Measurements from ENCODE around the gene TENM3. TPM values are rescaled to one million over a fixed set of nuclear protein-coding genes. Genes with fewer than 3 reads are reported as not detected.
A peak's percentile ranks its signal among the peaks of the same experiment; 100 is the strongest.

Gene TENM3
- total and polyA plus RNA-seq, 12 donors, result 2.6 to 54.4 (median 42.8) TPM

- Histone ChIP-seq H3K36me3 (replicated peaks in 1 of 2) (no peaks in the 10 kb centered on the region), H3K27me3 (no peaks in the 10 kb centered on the region), H3K4me1 (replicated peaks in 1 of 2) (no peaks in the 10 kb centered on the region), H3K27ac (no peak overlapping the region), H3K9me3 (replicated peaks in 1 of 3) (no peaks in the 10 kb centered on the region), H3K4me3 (no peak overlapping the region)
- DNase-seq, result no peak
- intact Hi-C loops (cut with DNase I), result no loop called here
- WGBS, 4 donors, result 63 to 77% (median 73%) methylated on average over 5 of the region's 5 CpGs
- TF ChIP-seq POLR2A (IDR thresholded peaks at IDR 0.05) (no peak), CTCF (IDR thresholded peaks at IDR 0.05) (no peak)
Observed at GRCh38 chr4:182776376-182777105, 533.3 kb downstream of the TENM3 start.

- Histone ChIP-seq H3K4me1 (replicated peaks in 1 of 2) (no peaks in the 10 kb centered on the region), H3K27me3 (no peaks in the 10 kb centered on the region), H3K36me3 (replicated peaks in 1 of 2) (no peaks in the 10 kb centered on the region), H3K9me3 (replicated peaks in 1 of 3) (no peaks in the 10 kb centered on the region), H3K27ac (no peak overlapping the region), H3K4me3 (no peak overlapping the region)
- intact Hi-C loops (cut with DNase I), result no loop called here
- TF ChIP-seq CTCF (IDR thresholded peaks at IDR 0.05), result no peak
- no peak for TF ChIP-seq POLR2A (IDR thresholded peaks at IDR 0.05)
- DNase-seq, result no peak
- WGBS, 4 donors, result 92 to 94% (median 92%) methylated on average over 10 of the region's 10 CpGs
Observed at GRCh38 chr4:182778222-182778982, 535.2 kb downstream of the TENM3 start.

GRCh38 chr4:182786991-182787390 lies 543.8 kb downstream of the TENM3 start:
- Histone ChIP-seq H3K4me3 (no peak overlapping the region), H3K27me3 (no peaks in the 10 kb centered on the region), H3K36me3 (replicated peaks in 1 of 2) (no peaks in the 10 kb centered on the region), H3K27ac (no peak overlapping the region), H3K4me1 (replicated peaks in 1 of 2) (no peaks in the 10 kb centered on the region), H3K9me3 (replicated peaks in 1 of 3) (no peaks in the 10 kb centered on the region)
- TF ChIP-seq POLR2A (IDR thresholded peaks at IDR 0.05) (no peak), CTCF (IDR thresholded peaks at IDR 0.05) (no peak)
- WGBS, 4 donors, result 88 to 90% (median 89%) methylated on average over 6 of the region's 6 CpGs
- intact Hi-C loops (cut with DNase I), result no loop called here
- no peak for DNase-seq

- WGBS, 4 donors, result 58 to 76% (median 70%) methylated on average over 7 of the region's 7 CpGs
- H3K4me3 ChIP-seq, result no peak overlapping the region
- no peak for TF ChIP-seq CTCF (IDR thresholded peaks at IDR 0.05)
- TF ChIP-seq POLR2A (IDR thresholded peaks at IDR 0.05), result no peak
- no peak overlapping the region for H3K27ac ChIP-seq
- no peaks in the 10 kb centered on the region for H3K27me3 ChIP-seq
- DNase-seq, result peak in 1 of 7 donors; percentile 63
- intact Hi-C loops (cut with DNase I), result no loop called here
- no peaks in the 10 kb centered on the region for H3K9me3 ChIP-seq (replicated peaks in 1 of 3)
- H3K36me3 ChIP-seq (replicated peaks in 1 of 2), result no peaks in the 10 kb centered on the region
- no peaks in the 10 kb centered on the region for H3K4me1 ChIP-seq (replicated peaks in 1 of 2)
Observed at GRCh38 chr4:182788201-182788600, 545.0 kb downstream of the TENM3 start.

All from adrenal gland (tissue), 12 donors.